ENCODE data around the gene AFP. TPM values are rescaled to one million over a fixed set of nuclear protein-coding genes. Genes with fewer than 3 reads are reported as not detected.

Gene AFP
- total and polyA plus RNA-seq, 2 of the 8 experiments (the other 6 are each of a cell fraction or from before 2014, with no cell fraction given), result 6.1 to 10.4 TPM

DNA sequence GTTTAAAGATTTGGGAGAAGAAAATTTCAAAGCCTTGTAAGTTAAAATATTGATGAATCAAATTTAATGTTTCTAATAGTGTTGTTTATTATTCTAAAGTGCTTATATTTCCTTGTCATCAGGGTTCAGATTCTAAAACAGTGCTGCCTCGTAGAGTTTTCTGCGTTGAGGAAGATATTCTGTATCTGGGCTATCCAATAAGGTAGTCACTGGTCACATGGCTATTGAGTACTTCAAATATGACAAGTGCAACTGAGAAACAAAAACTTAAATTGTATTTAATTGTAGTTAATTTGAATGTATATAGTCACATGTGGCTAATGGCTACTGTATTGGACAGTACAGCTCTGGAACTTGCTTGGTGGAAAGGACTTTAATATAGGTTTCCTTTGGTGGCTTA is 30.9 kb upstream of the AFP start:
- Histone ChIP-seq H4K8ac (ENCODE audit: extremely low read depth, insufficient read depth, low read length) (no peak overlapping the region), H3K79me2 (ENCODE audit: control insufficient read depth in 1 of 2, insufficient read depth in 2 of 2, low read length in 2 of 2) (no peaks in the 10 kb centered on the region), H3K18ac (ENCODE audit: extremely low read depth, low read length) (no peak overlapping the region), H2BK120ac (replicated peaks; ENCODE audit: low read depth, low read length) (no peak overlapping the region), H2AFZ (ENCODE audit: low read length) (no peak overlapping the region), H3K14ac (ENCODE audit: insufficient read length) (no peak overlapping the region), H3K4ac (replicated peaks; ENCODE audit: insufficient read length, low read depth, low read length) (no peak overlapping the region), H2BK12ac (ENCODE audit: low read depth, low read length) (no peak overlapping the region), H3K56ac (replicated peaks; ENCODE audit: insufficient read length, low read depth, low read length) (no peak overlapping the region), H3K23ac (ENCODE audit: insufficient read length) (no peak overlapping the region), H3K4me2 (ENCODE audit: insufficient read depth in 1 of 2, low read depth in 2 of 2, low read length in 2 of 2) (no peak overlapping the region), H3K79me1 (ENCODE audit: low read depth, low read length) (no peaks in the 10 kb centered on the region), H3K4me3 (ENCODE audit: extremely low read depth in 1 of 4, insufficient read depth in 2 of 4, low read depth in 3 of 4, low read length in 4 of 4) (no peak overlapping the region), H3K27me3 (replicated peaks in 1 of 4; ENCODE audit: control insufficient read depth in 3 of 4, extremely low read depth in 1 of 4, insufficient read depth in 3 of 4, low read length in 3 of 4) (no peaks in the 10 kb centered on the region), H3K9me3 (ENCODE audit: insufficient read depth in 2 of 2, low read depth in 1 of 2, low read length in 1 of 2) (no peaks in the 10 kb centered on the region), H4K91ac (replicated peaks; ENCODE audit: insufficient read length, low read length) (no peak overlapping the region), H3K9ac (replicated peaks in 1 of 4; ENCODE audit: extremely low read depth in 1 of 4, low read depth in 3 of 4, low read length in 3 of 4) (no peak overlapping the region), H2BK20ac (ENCODE audit: low read length) (no peak overlapping the region), H4K5ac (ENCODE audit: insufficient read length, low read depth, low read length) (no peak overlapping the region), H2BK15ac (ENCODE audit: low read length) (no peak overlapping the region), H3K4me1 (replicated peaks in 1 of 4; ENCODE audit: control insufficient read depth in 3 of 4, insufficient read depth in 4 of 4, low read length in 3 of 4) (peaks cover 0 to 4% (median 1%) of the 10 kb centered on the region in 4 experiments; a peak in 2 of 7 replicates), H3K27ac (ENCODE audit: low read depth, low read length) (no peak overlapping the region), H4K20me1 (replicated peaks in 1 of 2; ENCODE audit: control insufficient read depth in 1 of 2, insufficient read depth in 2 of 2, low read length in 2 of 2) (no peaks in the 10 kb centered on the region), H2AK5ac (ENCODE audit: low read depth, low read length) (no peak overlapping the region), H2BK5ac (ENCODE audit: low read depth, low read length) (no peak overlapping the region), H3K36me3 (ENCODE audit: control insufficient read depth in 2 of 4, insufficient read depth in 4 of 4, low read length in 3 of 4) (no peaks in the 10 kb centered on the region), H3K23me2 (ENCODE audit: low read depth, low read length) (no peaks in the 10 kb centered on the region)
- POLR2A ChIA-PET (ENCODE audit: partially characterized antibody), result no interaction called here
- CTCF ChIA-PET (ENCODE audit: partially characterized antibody), result interaction anchor here (0.9 kb wide), 1 partner anchor 17 kb away, joined by 3 read pairs; no protein-coding TSS in a partner anchor
- no peak for DNase-seq (ENCODE audit: low read depth in 1 of 2, low spot score in 2 of 2)
- FAIRE-seq, result no peak
- WGBS, 2 experiments (ENCODE audit: extremely low coverage in 1 of 2, insufficient coverage in 1 of 2, insufficient read length in 1 of 2, insufficient replicate concordance in 2 of 2, low coverage in 1 of 2, low lambda C conversion rate in 2 of 2, missing lambda C conversion rate in 1 of 2), result 100% methylated on average over 2 of the region's 2 CpGs; no CpG with 5 or more reads in 1 of the 2 experiments
- TF ChIP-seq KDM1A (IDR thresholded peaks at IDR 0.05; ENCODE audit: borderline replicate concordance, low read length) (no peak), RNF2 (IDR thresholded peaks at IDR 0.05; ENCODE audit: borderline replicate concordance, low read depth, low read length, missing control alignments, poor library complexity, severe bottlenecking) (no peak), CBX8 (IDR thresholded peaks at IDR 0.05; ENCODE audit: borderline replicate concordance, low read depth, low read length) (no peak), HDAC2 (IDR thresholded peaks at IDR 0.05; ENCODE audit: borderline replicate concordance in 1 of 2, low read depth in 2 of 2, low read length in 2 of 2) (no peak), CREB1 (IDR thresholded peaks at IDR 0.05) (no peak), TAF1 (IDR thresholded peaks at IDR 0.05; ENCODE audit: low read depth, low read length) (no peak), SRF (IDR thresholded peaks at IDR 0.05; ENCODE audit: low read depth, low read length) (no peak), BRCA1 (IDR thresholded peaks at IDR 0.05; ENCODE audit: low read depth, low read length) (no peak), FOSL1 (IDR thresholded peaks at IDR 0.05; ENCODE audit: insufficient read depth, low read depth, low read length) (no peak), RFX5 (IDR thresholded peaks at IDR 0.05; ENCODE audit: borderline replicate concordance, low read depth, low read length) (no peak), SAP30 (IDR thresholded peaks at IDR 0.05; ENCODE audit: insufficient read depth, insufficient replicate concordance, low read length) (no peak), RAD21 (IDR thresholded peaks at IDR 0.05 in 1 of 2, conservative IDR thresholded peaks at IDR 0.05 in 1 of 2; ENCODE audit: low read depth in 2 of 2, low read length in 2 of 2) (no peak), KDM4A (IDR thresholded peaks at IDR 0.05; ENCODE audit: low read depth, low read length, severe bottlenecking) (no peak), POU5F1 (IDR thresholded peaks at IDR 0.05; ENCODE audit: low read depth, low read length) (no peak)
